ENCODE measurements around the gene CENPK.

DNA sequence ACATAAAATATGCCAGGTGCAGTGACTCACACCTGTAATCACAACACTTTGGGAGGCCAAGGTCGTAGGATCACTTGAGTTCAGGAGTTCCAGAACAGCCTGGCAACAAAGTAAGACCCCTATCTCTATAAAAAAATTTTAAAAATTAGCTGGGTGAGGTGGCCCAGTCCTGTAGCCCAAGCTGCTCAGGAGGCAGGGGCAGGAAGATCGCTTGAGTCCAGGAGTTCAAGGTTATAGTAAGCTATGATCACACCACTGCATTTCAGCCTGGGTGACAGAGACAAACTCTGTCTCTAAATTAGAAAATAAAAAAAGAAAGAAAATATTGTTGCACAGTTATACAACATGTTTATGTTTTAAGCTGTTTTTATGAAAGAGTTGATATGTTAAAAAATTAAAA lies 6.8 kb downstream of the CENPK start:
- TF ChIP-seq, protein P1, sequence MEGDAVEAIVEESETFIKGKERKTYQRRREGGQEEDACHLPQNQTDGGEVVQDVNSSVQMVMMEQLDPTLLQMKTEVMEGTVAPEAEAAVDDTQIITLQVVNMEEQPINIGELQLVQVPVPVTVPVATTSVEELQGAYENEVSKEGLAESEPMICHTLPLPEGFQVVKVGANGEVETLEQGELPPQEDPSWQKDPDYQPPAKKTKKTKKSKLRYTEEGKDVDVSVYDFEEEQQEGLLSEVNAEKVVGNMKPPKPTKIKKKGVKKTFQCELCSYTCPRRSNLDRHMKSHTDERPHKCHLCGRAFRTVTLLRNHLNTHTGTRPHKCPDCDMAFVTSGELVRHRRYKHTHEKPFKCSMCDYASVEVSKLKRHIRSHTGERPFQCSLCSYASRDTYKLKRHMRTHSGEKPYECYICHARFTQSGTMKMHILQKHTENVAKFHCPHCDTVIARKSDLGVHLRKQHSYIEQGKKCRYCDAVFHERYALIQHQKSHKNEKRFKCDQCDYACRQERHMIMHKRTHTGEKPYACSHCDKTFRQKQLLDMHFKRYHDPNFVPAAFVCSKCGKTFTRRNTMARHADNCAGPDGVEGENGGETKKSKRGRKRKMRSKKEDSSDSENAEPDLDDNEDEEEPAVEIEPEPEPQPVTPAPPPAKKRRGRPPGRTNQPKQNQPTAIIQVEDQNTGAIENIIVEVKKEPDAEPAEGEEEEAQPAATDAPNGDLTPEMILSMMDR (IDR thresholded peaks at IDR 0.05), result no peak
- TF ChIP-seq POLR2A (IDR thresholded peaks at IDR 0.05), result no peak

Measured in adrenal gland (tissue), 5 donors.